Psoas muscle (tissue), 8 donors: Measurements from ENCODE around the gene GYG1. TPM values are rescaled to one million over a fixed set of nuclear protein-coding genes. Genes with fewer than 3 reads are reported as not detected.

ENCODE experiments used
- ATAC-seq, 4 donors: fragments of 200-7000 bp; cut with Tn5 transposase; one replicate each; pipeline ENCODE4 v1.9.1; 2020; ENCODE audit warnings: moderate library complexity in 3 of 4, mild to moderate bottlenecking in 2 of 4
- DNase-seq, 2 donors: peaks; one replicate each; pipeline ENCODE4 v3.0.0-alpha.2; 2020
- H3K27ac ChIP-seq: fragments of 200-600 bp; one replicate; pipeline ENCODE4 v1.8.0; 2022
- H3K27me3 ChIP-seq, 3 donors: fragments of 200-600 bp in 1 of 3; one replicate each; pipeline versions ENCODE4 v1.6.1 to v1.8.0; 2013 to 2022; ENCODE audit warnings: low read length in 2 of 3, mild to moderate bottlenecking in 2 of 3, moderate library complexity in 1 of 3; ENCODE audit not compliant: insufficient read depth in 3 of 3
- H3K36me3 ChIP-seq, 2 donors: fragments of 200-600 bp in 1 of 2; one replicate each; pipeline versions ENCODE4 v1.6.1 to v1.8.0; 2013 to 2022; ENCODE audit warnings: low read depth in 1 of 2, mild to moderate bottlenecking in 1 of 2, moderate library complexity in 1 of 2; ENCODE audit not compliant: insufficient read depth in 1 of 2
- H3K4me1 ChIP-seq: fragments of 200-600 bp; one replicate; pipeline ENCODE4 v1.8.0; 2022
- H3K4me3 ChIP-seq: fragments of 200-600 bp; one replicate; pipeline ENCODE4 v1.8.0; 2022; ENCODE audit warnings: mild to moderate bottlenecking
- H3K9me3 ChIP-seq: fragments of 200-600 bp; one replicate; pipeline ENCODE4 v1.8.0; 2022
- WGBS, 3 donors: extraction: QIAGEN DNeasy Blood & Tissue Kit; methylation state at CpG; one replicate each; pipeline versions ENCODE4 v1.1.6 to v1.1.7; 2013; 5-methylcytosine and 5-hydroxymethylcytosine counted together
- intact Hi-C, 2 donors: fragments of 100-400 bp; cut with DNase I; formaldehyde crosslinking; loops; one replicate each; pipeline versions ENCODE4 v1.11.0 to v1.14.2; 2022
- polyA plus RNA-seq, 3 donors: library from polyadenylated mRNA; stranded (reverse); fragments of 200-250 nt; gene quantifications; one replicate each; pipeline ENCODE4 v1.2.3, GENCODE V29; 2013
- total RNA-seq, 4 donors: library from RNA; stranded (reverse); fragmentation: NEBNext Ultra II Directional in 2 of 4; extraction: Animal tissue kit (Norgen Biotek cat#: 25700) in 2 of 4; gene quantifications; one replicate each; pipeline versions ENCODE4 v1.2.1 to v1.2.4, GENCODE V29; 2021 to 2023
- TF ChIP-seq, protein P1 (sequence below): fragments of 200-600 bp; IDR thresholded peaks from one replicate; pipeline ENCODE4 v1.8.0; 2022; ENCODE audit warnings: antibody characterized with exemption
- donor health status: healthy with polysubstance abuse.
- donor health status: DM: no; HTN: no; CAD: no; lungs with moderate emphysema.
- donor health status: Bipolar disorder and iron deficiency.
- donor health status: healthy.
- donor health status: DM: yes; HTN: yes; CAD: no.
- donor health status: DM: no; HTN: no; CAD: no.
- donor health status: DM: no; HTN: no; CAD: no.
- donor health status: DM: yes; HTN: yes; CAD: no.

GYG1 gene
- total and polyA plus RNA-seq, 7 donors = 164 to 550 (median 338) TPM

DNA sequence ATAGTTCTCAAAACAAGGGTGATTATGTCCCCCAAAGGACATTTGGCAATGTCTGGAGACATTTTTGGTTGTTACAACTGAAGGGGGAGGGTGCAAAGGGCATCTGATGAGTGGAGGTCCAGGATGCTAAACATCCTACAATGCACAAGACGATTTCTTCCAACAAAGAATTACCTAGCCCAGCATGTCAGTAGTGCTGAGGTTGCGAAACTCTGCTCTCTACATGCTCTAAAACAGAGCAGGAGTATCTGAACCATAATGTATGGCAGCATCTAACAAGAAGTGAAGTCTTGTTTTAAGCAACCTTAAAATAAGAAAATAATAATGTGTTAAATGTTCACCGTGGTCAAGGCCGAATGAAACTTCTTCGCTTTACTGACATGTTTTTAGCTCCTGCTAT, 7.0 kb downstream of the GYG1 start:
- WGBS, 3 donors = 80 to 93% (median 85%) methylated on average over 5 of the region's 5 CpGs
- intact Hi-C loops = no loop called here
- no peak for ATAC-seq
- DNase-seq = no peak
- H3K36me3 ChIP-seq = peaks cover 3 to 79% of the 10 kb centered on the region in 2 donors
- H3K27ac ChIP-seq = peak overlapping the region; percentile 92
- no peaks in the 10 kb centered on the region for H3K27me3 ChIP-seq
- H3K4me3 ChIP-seq = no peak overlapping the region
- H3K4me1 ChIP-seq = peaks cover 81% of the 10 kb centered on the region
- no peaks in the 10 kb centered on the region for H3K9me3 ChIP-seq
- TF ChIP-seq, protein P1, sequence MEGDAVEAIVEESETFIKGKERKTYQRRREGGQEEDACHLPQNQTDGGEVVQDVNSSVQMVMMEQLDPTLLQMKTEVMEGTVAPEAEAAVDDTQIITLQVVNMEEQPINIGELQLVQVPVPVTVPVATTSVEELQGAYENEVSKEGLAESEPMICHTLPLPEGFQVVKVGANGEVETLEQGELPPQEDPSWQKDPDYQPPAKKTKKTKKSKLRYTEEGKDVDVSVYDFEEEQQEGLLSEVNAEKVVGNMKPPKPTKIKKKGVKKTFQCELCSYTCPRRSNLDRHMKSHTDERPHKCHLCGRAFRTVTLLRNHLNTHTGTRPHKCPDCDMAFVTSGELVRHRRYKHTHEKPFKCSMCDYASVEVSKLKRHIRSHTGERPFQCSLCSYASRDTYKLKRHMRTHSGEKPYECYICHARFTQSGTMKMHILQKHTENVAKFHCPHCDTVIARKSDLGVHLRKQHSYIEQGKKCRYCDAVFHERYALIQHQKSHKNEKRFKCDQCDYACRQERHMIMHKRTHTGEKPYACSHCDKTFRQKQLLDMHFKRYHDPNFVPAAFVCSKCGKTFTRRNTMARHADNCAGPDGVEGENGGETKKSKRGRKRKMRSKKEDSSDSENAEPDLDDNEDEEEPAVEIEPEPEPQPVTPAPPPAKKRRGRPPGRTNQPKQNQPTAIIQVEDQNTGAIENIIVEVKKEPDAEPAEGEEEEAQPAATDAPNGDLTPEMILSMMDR = no peak

DNA sequence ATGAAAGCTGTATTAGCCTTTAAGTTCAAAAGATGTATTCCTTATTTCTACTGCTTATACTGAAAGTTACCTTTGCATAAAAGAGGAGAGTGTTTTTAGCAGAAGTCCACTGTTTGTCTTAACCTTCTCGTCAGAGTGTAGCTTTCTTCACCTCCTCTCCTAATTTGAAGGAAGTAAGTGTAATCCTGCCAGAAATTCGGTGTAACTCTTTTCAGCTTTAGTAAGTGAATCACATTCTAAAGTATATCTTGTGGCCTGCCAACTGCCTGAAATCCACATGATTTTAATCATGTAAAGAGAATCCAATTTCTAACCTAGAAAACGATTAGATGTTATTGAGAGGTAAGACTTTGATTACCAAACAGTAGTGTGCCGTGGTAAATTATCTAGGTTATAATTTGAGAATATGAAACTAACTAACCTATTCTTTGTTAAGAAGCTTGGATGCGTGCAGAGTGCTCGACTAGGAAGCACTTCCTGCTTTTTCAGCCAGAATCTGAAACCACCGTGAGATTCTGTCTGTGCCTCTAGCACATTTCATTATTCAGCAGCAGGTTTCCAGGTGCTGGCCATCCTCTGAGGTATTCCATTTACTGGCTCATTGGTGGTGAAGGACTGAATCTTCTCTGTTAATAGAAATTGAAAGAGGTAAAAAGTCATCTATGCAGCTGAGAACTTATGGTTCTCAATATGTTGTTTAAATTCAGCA, 7.5 kb downstream of the GYG1 start:
- Histone ChIP-seq H3K9me3 (no peaks in the 10 kb centered on the region), H3K4me1 (peaks cover 81% of the 10 kb centered on the region), H3K4me3 (no peak overlapping the region), H3K27ac (peak overlapping the region; percentile 92), H3K27me3 (no peaks in the 10 kb centered on the region), H3K36me3 (peaks cover 3 to 79% of the 10 kb centered on the region in 2 donors)
- ATAC-seq (no peak), DNase-seq (no peak)
- TF ChIP-seq, protein P1 = no peak
- intact Hi-C loops = no loop called here
- WGBS, 3 donors = 36 to 51% (median 40%) methylated on average over 7 of the region's 7 CpGs

DNA sequence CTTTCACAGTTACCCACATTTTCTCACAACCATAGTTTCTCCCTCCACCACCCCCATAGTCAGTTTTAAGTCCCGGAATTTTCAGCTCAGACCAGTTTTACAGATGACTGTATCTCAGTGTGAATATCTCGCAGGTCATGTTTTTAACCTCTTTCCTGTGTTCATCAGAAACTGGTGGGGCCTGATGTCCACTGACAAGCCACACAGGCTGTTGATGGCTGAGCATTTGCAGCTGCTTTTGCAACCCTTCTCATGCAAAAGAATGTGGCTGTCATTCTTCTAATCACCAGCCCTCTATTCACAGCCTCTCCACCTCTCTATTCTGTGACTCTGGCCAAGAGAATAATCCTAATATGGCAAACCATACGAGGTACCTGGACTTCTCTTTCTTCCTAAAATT, 8.5 kb downstream of the GYG1 start:
- Histone ChIP-seq H3K9me3 (no peaks in the 10 kb centered on the region), H3K4me3 (no peak overlapping the region), H3K27me3 (no peaks in the 10 kb centered on the region), H3K4me1 (peaks cover 81% of the 10 kb centered on the region), H3K27ac (peak overlapping the region; percentile 92), H3K36me3 (peaks cover 3 to 72% of the 10 kb centered on the region in 2 donors)
- intact Hi-C loops = no loop called here
- TF ChIP-seq, protein P1 = no peak
- ATAC-seq (peak in 1 of 4 donors; percentile 56), DNase-seq (no peak)
- WGBS, 3 donors = 80 to 86% (median 82%) methylated on average over 3 of the region's 3 CpGs

DNA sequence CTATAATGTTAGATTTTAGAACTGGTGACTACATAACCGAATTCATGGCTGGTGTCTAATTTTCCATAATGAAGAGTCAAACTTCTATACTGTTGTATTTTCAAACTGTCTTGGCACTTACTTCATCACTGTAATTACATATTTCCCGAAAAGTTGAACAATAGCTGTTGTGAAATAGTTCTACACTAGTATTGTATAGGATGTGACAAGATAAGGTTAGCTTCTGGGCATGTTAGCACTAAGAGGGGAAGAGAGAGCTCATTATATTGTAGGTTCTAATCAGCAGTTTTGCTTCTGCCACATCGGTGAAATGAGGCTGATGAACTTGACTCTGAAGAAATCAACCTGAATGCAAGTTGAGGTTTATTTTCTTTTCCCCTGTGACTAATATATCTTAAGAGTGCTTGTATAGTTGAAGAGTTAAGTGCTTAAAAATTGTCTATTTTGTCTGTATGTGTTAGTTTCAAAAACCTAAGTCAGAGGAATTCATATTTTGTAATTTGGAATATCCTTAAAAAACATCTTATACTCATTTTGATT, 8.9 kb downstream of the GYG1 start:
- ATAC-seq = no peak
- no peak overlapping the region for H3K4me3 ChIP-seq
- WGBS, 3 donors = 84 to 90% (median 89%) methylated on average over 3 of the region's 3 CpGs
- intact Hi-C loops = no loop called here
- no peak for DNase-seq
- H3K4me1 ChIP-seq = peaks cover 82% of the 10 kb centered on the region
- TF ChIP-seq, protein P1 = no peak
- no peaks in the 10 kb centered on the region for H3K9me3 ChIP-seq
- no peaks in the 10 kb centered on the region for H3K27me3 ChIP-seq
- peak overlapping the region; percentile 92 for H3K27ac ChIP-seq
- peaks cover 2 to 67% of the 10 kb centered on the region in 2 donors for H3K36me3 ChIP-seq
